Astrocyte of the spinal cord (primary cell): ENCODE measurements around the gene CHMP1B.

Source experiments
- DNase-seq: peaks from one replicate; pipeline ENCODE4 v3.0.0; 2011; ENCODE audit warnings: low read depth, low spot score
- H3K4me3 ChIP-seq: 2 replicates; pipeline ENCODE4 v1.5.1; 2011; ENCODE audit warnings: low read depth, mild to moderate bottlenecking, low read length, moderate library complexity
- CTCF ChIP-seq: IDR thresholded peaks from 2 replicates; pipeline ENCODE4 v1.5.1; 2012; ENCODE audit warnings: low read depth, mild to moderate bottlenecking, low read length, inconsistent platforms
- in situ Hi-C: cut with HindIII; loops from 2 replicates; pipeline ENCODE4 v1.10.0; 2017; ENCODE audit warnings: low sequenced_read_pairs

CHMP1B gene

GRCh38 chr18:11902522-11903292 lies 51.5 kb downstream of the CHMP1B start:
- DNase-seq = peak; percentile 24
- in situ Hi-C loops = no loop called here
- no peak overlapping the region for H3K4me3 ChIP-seq
- TF ChIP-seq CTCF = no peak
